ENCODE measurements around the gene MAPK10. TPM values are rescaled to one million over a fixed set of nuclear protein-coding genes. Genes with fewer than 3 reads are reported as not detected.
A peak's percentile ranks its signal among the peaks of the same experiment; 100 is the strongest.

Gene MAPK10
- total RNA-seq, 1 experiment from 2014 or later, result 0.44 TPM

DNA sequence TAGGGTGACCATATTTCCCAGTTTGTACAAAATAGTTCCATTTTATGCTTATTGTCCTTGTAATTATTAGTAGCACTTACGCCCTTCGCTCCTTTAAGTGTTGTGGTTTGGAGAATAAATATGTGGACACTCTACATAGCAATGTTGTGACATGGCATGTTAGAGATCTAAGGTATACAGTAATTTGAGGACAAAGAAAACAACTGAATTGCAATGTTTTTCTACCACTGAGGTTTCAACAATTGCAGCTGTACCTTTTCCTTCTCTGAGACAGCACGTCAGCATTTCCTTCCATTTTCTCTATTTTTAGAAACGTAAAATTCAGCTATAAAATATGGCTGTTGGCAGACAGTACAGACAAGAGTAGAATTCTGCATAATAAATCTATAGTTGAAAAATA lies 323.1 kb downstream of the MAPK10 start:
- peak; percentile 74 for DNase-seq

DNA sequence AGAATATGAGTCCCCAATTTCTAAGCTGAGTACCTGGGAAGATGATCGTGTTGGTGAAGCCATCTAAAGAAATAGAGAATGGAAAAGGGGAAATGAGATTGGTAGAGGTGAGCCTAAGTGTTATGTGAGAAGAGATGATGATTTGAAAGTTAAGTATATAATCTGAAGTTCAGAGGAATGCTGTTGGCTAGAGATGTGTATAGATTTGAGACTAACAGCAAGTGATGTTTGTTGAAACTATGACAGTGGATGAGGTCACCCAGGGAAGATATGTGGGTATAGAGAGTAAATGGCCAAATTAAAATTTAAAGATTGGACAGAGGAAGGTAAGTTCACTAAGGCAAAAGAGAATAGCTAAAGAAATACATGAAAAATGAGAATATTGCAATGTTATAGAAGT lies 324.2 kb downstream of the MAPK10 start:
- H3K4me1 ChIP-seq (ENCODE audit: insufficient read depth, low read length), result peaks cover 50% of the 10 kb centered on the region
- peak overlapping the region; percentile 60 for H3K4me2 ChIP-seq (ENCODE audit: low read length)
- POLR2A ChIA-PET (ENCODE audit: unreplicated experiment), result interaction anchor here (0.6 kb wide), 1 partner anchor 564 kb away, joined by 6 read pairs; no protein-coding TSS in a partner anchor
- H3K9ac ChIP-seq (ENCODE audit: low read length), result no peak overlapping the region
- H3K4me3 ChIP-seq (ENCODE audit: low read length), result no peak overlapping the region
- no peaks in the 10 kb centered on the region for H3K36me3 ChIP-seq (ENCODE audit: low read depth, low read length)
- DNase-seq (peak; percentile 72), ATAC-seq (peak; percentile 69)
- no peaks in the 10 kb centered on the region for H3K79me2 ChIP-seq (ENCODE audit: low read length)
- no peaks in the 10 kb centered on the region for H3K9me3 ChIP-seq (ENCODE audit: low read length)
- no peaks in the 10 kb centered on the region for H3K9me2 ChIP-seq (replicated peaks; ENCODE audit: low read length)
- intact Hi-C loops (cut with micrococcal nuclease), result no loop called here
- TF ChIP-seq EZH2phosphoT487 (IDR thresholded peaks at IDR 0.05; ENCODE audit: borderline replicate concordance, low read length) (no peak), EZH2 (IDR thresholded peaks at IDR 0.05; ENCODE audit: low read length, unreplicated experiment) (no peak)
- TF ChIP-seq, protein P1, sequence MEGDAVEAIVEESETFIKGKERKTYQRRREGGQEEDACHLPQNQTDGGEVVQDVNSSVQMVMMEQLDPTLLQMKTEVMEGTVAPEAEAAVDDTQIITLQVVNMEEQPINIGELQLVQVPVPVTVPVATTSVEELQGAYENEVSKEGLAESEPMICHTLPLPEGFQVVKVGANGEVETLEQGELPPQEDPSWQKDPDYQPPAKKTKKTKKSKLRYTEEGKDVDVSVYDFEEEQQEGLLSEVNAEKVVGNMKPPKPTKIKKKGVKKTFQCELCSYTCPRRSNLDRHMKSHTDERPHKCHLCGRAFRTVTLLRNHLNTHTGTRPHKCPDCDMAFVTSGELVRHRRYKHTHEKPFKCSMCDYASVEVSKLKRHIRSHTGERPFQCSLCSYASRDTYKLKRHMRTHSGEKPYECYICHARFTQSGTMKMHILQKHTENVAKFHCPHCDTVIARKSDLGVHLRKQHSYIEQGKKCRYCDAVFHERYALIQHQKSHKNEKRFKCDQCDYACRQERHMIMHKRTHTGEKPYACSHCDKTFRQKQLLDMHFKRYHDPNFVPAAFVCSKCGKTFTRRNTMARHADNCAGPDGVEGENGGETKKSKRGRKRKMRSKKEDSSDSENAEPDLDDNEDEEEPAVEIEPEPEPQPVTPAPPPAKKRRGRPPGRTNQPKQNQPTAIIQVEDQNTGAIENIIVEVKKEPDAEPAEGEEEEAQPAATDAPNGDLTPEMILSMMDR (conservative IDR thresholded peaks at IDR 0.05; ENCODE audit: low read depth, low read length), result no peak
- CTCF ChIA-PET, result interaction anchor here (1.0 kb wide), 1 partner anchor 239 kb away, joined by 3 read pairs; no protein-coding TSS in a partner anchor
- H3K27ac ChIP-seq (ENCODE audit: low read length), result peak overlapping the region; percentile 51
- H2AFZ ChIP-seq (ENCODE audit: low read length), result no peak overlapping the region
- H3K27me3 ChIP-seq (ENCODE audit: low read length), result no peaks in the 10 kb centered on the region
- no peaks in the 10 kb centered on the region for H4K20me1 ChIP-seq (ENCODE audit: low read length)
- no TSS peak for BruUV-seq (replicated peaks)
- H3F3A ChIP-seq (ENCODE audit: low read length, unreplicated experiment), result no peaks in the 10 kb centered on the region

More for the DNA sequence above, 323.1 kb downstream of the MAPK10 start:
- Histone ChIP-seq H4K20me1 (ENCODE audit: low read length) (no peaks in the 10 kb centered on the region), H3K9me3 (ENCODE audit: low read length) (no peaks in the 10 kb centered on the region), H3K36me3 (ENCODE audit: low read depth, low read length) (no peaks in the 10 kb centered on the region), H3K27me3 (ENCODE audit: low read length) (no peaks in the 10 kb centered on the region), H3K79me2 (ENCODE audit: low read length) (no peaks in the 10 kb centered on the region), H3K9me2 (replicated peaks; ENCODE audit: low read length) (no peaks in the 10 kb centered on the region), H2AFZ (ENCODE audit: low read length) (no peak overlapping the region), H3K9ac (ENCODE audit: low read length) (no peak overlapping the region), H3K27ac (ENCODE audit: low read length) (peak overlapping the region; percentile 51), H3F3A (ENCODE audit: low read length, unreplicated experiment) (no peaks in the 10 kb centered on the region), H3K4me2 (ENCODE audit: low read length) (peak overlapping the region; percentile 60), H3K4me1 (ENCODE audit: insufficient read depth, low read length) (peaks cover 50% of the 10 kb centered on the region), H3K4me3 (ENCODE audit: low read length) (no peak overlapping the region)
- POLR2A ChIA-PET (ENCODE audit: unreplicated experiment), result no interaction called here
- CTCF ChIA-PET, result interaction anchor here (1.0 kb wide), 1 partner anchor 240 kb away, joined by 3 read pairs; no protein-coding TSS in a partner anchor
- ATAC-seq, result peak; percentile 75
- intact Hi-C loops (cut with micrococcal nuclease), result no loop called here
- TF ChIP-seq, protein P1 (conservative IDR thresholded peaks at IDR 0.05; ENCODE audit: low read depth, low read length), result no peak
- TF ChIP-seq EZH2 (IDR thresholded peaks at IDR 0.05; ENCODE audit: low read length, unreplicated experiment) (no peak), EZH2phosphoT487 (IDR thresholded peaks at IDR 0.05; ENCODE audit: borderline replicate concordance, low read length) (no peak)
- BruUV-seq (replicated peaks), result no TSS peak

DNA sequence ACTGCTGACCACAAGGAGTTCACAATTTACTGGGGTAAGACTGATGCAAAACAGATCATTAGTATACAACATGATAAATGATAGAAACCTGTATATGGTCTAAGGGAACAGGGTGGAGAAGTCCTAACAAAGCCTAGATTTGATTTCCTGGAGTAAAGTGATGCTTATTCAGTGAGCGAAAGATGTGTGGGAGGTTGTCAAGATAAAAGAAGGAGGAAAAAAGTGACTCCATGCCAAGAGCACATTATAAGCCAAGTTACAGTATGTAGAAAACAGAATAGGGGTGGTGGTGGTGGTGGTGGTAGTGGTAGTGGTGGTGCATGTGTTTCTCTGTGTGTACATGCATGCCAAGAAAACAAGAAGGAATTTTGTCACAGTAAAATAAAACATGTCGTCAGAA lies 325.2 kb downstream of the MAPK10 start:
- Histone ChIP-seq H3K9me3 (ENCODE audit: low read length) (no peaks in the 10 kb centered on the region), H3K36me3 (ENCODE audit: low read depth, low read length) (no peaks in the 10 kb centered on the region), H3K79me2 (ENCODE audit: low read length) (no peaks in the 10 kb centered on the region), H3K4me3 (ENCODE audit: low read length) (no peak overlapping the region), H2AFZ (ENCODE audit: low read length) (no peak overlapping the region), H3K27ac (ENCODE audit: low read length) (no peak overlapping the region), H3F3A (ENCODE audit: low read length, unreplicated experiment) (no peaks in the 10 kb centered on the region), H3K4me2 (ENCODE audit: low read length) (no peak overlapping the region), H4K20me1 (ENCODE audit: low read length) (no peaks in the 10 kb centered on the region), H3K9ac (ENCODE audit: low read length) (no peak overlapping the region), H3K9me2 (replicated peaks; ENCODE audit: low read length) (no peaks in the 10 kb centered on the region), H3K27me3 (ENCODE audit: low read length) (no peaks in the 10 kb centered on the region), H3K4me1 (ENCODE audit: insufficient read depth, low read length) (peaks cover 50% of the 10 kb centered on the region)
- no peak for TF ChIP-seq EZH2 (IDR thresholded peaks at IDR 0.05; ENCODE audit: low read length, unreplicated experiment)
- TF ChIP-seq, protein P1 (conservative IDR thresholded peaks at IDR 0.05; ENCODE audit: low read depth, low read length), result no peak
- no peak for TF ChIP-seq EZH2phosphoT487 (IDR thresholded peaks at IDR 0.05; ENCODE audit: borderline replicate concordance, low read length)
- intact Hi-C loops (cut with micrococcal nuclease), result no loop called here
- POLR2A ChIA-PET (ENCODE audit: unreplicated experiment), result no interaction called here
- ATAC-seq (no peak), DNase-seq (no peak)
- CTCF ChIA-PET, result interaction anchor here (0.6 kb wide), 1 partner anchor 73 kb away, joined by 3 read pairs; no protein-coding TSS in a partner anchor
- no TSS peak for BruUV-seq (replicated peaks)

Measured in PC-3 (cell line).